HG03575 (cell line): Measurements from ENCODE around the gene KCNE4.

Experiments used
- ATAC-seq: cut with Tn5 transposase; IDR thresholded peaks from one replicate; pipeline ENCODE4 v1.9.1; 2021; ENCODE audit not compliant: unreplicated experiment, insufficient number of reproducible peaks, low FRiP score; ENCODE audit errors: extremely low read depth

KCNE4 gene

DNA sequence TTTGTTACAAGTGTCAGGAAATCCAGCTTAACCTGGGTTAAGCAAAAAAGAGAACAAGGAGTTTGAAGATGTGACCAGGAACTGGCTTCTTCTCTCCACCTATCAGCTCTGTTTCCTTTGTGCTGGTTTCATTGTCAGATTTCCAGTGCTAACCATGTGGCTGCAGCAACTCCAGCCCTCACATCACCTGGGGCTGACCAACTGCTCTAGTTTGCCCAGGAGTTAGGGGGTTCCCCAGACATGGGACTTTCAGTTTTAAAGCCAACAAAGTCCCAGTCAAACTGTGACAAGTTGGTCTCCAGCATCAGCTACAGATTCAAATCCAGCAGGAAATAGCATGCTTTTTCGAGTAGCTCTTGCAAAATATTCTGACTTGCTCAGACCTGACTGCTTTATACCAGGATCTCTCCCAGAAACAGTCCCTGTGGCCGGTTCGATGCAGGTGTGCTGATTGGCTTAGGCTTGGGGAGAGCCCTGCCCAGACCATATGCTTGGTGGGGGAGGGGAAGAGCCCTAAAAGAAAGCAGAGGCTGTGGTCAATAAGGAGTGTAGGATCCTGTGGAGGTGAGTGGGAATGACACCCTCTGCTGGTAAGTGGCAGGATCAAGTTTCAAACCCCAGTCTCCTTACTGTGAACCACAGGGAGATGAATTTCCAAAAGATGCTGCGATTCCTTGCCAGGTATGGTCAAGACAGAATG lies 49.5 kb downstream of the KCNE4 start:
- no peak for ATAC-seq

DNA sequence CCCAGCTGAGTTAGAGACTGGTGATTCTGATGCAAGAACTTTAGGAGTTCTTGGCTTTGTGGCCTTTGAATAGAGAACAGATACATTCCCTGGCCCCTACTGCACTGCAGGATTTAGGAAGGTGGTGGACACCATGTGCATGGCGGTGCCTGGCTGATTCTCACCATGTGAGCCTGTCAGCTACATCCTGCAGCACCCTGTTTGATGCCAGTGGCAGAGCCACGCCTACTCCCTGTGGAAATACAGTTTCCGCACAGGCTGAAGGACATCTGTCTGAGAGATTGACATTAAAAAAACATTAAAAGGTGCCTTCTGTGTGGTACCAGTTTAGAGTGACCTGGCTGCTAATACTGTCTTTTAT lies 50.0 kb downstream of the KCNE4 start:
- ATAC-seq, result no peak

DNA sequence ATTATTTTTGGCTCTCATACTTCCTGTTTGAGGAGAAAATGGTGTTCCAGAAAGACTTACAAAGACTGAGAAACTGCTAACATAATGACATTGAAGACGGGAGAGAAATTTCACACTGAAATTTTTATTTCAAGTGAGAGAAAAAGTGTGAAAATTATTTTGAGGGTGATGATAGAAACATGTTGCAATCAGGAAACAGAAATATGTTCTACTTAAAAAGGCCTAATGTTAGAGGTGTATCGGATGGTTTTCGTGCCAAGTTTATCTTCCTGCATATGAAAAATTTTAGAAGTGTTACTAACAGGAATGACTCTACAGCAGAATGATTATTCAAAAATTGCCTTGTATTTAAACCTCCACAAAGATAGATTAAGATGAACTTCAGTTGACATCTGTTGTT lies 50.5 kb downstream of the KCNE4 start:
- no peak for ATAC-seq

- no peak for ATAC-seq
Observed at GRCh38 chr2:223104336-223105132, 52.5 kb downstream of the KCNE4 start.
